ENCODE data around the gene PIK3R2. TPM values are rescaled to one million over a fixed set of nuclear protein-coding genes. Genes with fewer than 3 reads are reported as not detected.

PIK3R2 gene
- total RNA-seq, 1 donor from 2014 or later = 21.6 TPM

DNA sequence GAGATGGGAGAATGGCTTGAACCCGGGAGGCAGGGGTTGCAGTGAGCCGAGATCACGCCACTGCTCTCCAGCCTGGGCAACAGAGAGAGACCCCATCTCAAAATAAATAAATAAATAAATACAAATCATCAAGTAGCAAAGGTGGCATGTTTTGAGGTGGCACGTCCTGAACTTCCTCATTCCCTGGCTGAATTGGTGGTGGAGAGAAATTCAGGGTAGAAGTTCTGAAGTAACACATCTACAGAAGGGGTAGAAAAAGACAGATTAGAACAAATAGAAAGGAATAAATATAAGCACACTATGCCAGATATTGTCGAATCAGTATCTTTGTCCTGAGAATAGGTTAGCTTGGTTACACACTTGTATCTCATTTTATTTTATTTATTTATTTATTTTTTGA, 27.0 kb downstream of the PIK3R2 start:
- TF ChIP-seq, protein P1, sequence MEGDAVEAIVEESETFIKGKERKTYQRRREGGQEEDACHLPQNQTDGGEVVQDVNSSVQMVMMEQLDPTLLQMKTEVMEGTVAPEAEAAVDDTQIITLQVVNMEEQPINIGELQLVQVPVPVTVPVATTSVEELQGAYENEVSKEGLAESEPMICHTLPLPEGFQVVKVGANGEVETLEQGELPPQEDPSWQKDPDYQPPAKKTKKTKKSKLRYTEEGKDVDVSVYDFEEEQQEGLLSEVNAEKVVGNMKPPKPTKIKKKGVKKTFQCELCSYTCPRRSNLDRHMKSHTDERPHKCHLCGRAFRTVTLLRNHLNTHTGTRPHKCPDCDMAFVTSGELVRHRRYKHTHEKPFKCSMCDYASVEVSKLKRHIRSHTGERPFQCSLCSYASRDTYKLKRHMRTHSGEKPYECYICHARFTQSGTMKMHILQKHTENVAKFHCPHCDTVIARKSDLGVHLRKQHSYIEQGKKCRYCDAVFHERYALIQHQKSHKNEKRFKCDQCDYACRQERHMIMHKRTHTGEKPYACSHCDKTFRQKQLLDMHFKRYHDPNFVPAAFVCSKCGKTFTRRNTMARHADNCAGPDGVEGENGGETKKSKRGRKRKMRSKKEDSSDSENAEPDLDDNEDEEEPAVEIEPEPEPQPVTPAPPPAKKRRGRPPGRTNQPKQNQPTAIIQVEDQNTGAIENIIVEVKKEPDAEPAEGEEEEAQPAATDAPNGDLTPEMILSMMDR (IDR thresholded peaks at IDR 0.05) = no peak
- no peak overlapping the region for H3K4me3 ChIP-seq
- H3K36me3 ChIP-seq = peaks cover 27% of the 10 kb centered on the region
- no peak for DNase-seq
- H3K9me3 ChIP-seq = no peaks in the 10 kb centered on the region
- no peak for ATAC-seq
- H3K4me1 ChIP-seq = no peaks in the 10 kb centered on the region
- H3K27ac ChIP-seq = no peak overlapping the region
- no peaks in the 10 kb centered on the region for H3K27me3 ChIP-seq (ENCODE audit: low read depth)
- intact Hi-C loops (cut with DNase I) = no loop called here

DNA sequence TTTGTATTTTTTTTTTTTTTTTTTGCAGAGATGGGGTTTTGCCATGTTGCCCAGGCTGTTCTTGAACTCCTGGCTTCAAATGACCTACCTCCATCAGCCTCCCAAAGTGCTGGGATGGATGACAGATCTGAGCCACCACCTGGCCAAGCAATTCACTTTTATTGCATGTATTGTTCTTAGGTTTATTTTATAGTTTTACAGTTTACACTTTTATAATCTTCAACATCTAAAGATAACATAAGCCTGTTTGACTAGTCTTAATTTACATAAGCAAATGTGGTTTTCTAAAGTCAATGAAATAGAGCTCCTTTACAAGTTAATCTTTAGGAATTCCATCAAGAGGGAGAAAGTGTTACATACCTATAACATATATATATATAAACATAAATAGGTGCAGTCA, 30.6 kb downstream of the PIK3R2 start:
- DNase-seq = no peak
- intact Hi-C loops (cut with DNase I) = no loop called here

DNA sequence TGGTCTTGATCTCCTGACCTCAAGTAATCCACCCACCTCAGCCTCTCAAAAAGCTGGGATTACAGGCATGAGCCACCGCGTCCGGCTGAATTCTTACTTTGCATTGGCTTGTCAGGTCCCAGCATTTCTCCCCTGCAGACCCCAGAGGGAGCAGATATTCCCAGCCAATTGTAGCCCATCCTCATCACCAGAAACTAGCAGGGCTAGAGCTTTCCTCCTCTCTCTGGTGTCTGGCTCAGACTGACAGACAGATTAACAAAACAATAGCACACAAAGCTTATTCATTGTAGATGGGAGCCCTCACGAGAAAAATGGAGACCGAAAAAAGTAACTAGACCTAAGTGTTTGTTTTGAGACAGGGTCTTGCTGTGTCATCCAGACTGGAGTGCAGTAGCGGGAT, 32.6 kb downstream of the PIK3R2 start:
- TF ChIP-seq, protein P1 (IDR thresholded peaks at IDR 0.05) = no peak
- no peaks in the 10 kb centered on the region for H3K9me3 ChIP-seq
- H3K4me1 ChIP-seq = no peaks in the 10 kb centered on the region
- no peak overlapping the region for H3K27ac ChIP-seq
- H3K36me3 ChIP-seq = no peaks in the 10 kb centered on the region
- intact Hi-C loops (cut with DNase I) = no loop called here
- H3K4me3 ChIP-seq = no peak overlapping the region
- ATAC-seq (no peak), DNase-seq (no peak)
- H3K27me3 ChIP-seq (ENCODE audit: low read depth) = no peaks in the 10 kb centered on the region

More for the DNA sequence above, 30.6 kb downstream of the PIK3R2 start:
- ATAC-seq = no peak
- Histone ChIP-seq H3K4me1 (no peaks in the 10 kb centered on the region), H3K9me3 (no peaks in the 10 kb centered on the region), H3K27me3 (ENCODE audit: low read depth) (no peaks in the 10 kb centered on the region), H3K36me3 (no peaks in the 10 kb centered on the region), H3K4me3 (no peak overlapping the region), H3K27ac (no peak overlapping the region)
- TF ChIP-seq, protein P1 (IDR thresholded peaks at IDR 0.05) = no peak

DNA sequence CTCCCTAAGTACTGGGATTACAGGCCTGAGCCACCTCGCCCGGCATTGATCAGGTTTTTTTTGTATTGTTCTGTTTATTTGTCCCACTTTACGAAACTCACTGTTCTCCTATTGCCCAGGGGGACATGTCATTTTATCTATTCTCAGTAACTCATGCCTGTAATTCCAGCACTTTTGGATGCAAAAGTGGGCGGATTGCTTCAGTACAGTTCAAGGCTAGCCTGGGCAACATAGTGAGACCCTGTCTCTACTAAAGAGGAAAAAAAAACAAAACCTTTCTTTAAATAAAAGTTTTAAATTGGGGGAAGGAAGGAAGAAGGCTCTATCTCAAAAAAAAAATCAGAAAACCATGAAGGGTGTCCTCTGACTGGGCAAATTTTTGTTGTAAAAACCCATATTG, 37.3 kb downstream of the PIK3R2 start:
- Histone ChIP-seq H3K9me3 (no peaks in the 10 kb centered on the region), H3K27me3 (ENCODE audit: low read depth) (no peaks in the 10 kb centered on the region), H3K4me3 (no peak overlapping the region), H3K27ac (no peak overlapping the region), H3K4me1 (peaks cover 17% of the 10 kb centered on the region), H3K36me3 (no peaks in the 10 kb centered on the region)
- no peak for ATAC-seq
- intact Hi-C loops (cut with DNase I) = no loop called here
- TF ChIP-seq, protein P1 (IDR thresholded peaks at IDR 0.05) = no peak
- DNase-seq = no peak

DNA sequence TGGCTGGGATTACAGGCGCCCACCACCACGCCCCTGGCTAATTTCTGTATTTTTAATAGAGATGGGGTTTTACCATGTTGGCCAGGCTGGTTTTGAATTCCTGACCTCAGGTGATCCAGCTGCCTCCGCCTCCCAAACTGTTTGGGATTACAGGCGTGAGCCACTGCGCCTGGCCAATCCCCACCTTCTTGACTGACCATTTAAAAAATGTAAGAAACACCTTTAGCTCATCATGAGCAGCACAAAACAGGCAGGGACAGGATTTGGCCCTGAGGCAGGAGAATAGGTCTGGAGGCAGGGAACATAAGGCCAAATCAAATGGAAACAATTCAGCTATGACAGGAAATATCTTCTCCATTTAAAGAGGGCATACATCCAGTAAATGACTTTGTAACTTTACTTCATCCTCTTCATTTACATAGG, 38.7 kb downstream of the PIK3R2 start:
- Histone ChIP-seq H3K36me3 (peaks cover 11% of the 10 kb centered on the region), H3K27me3 (ENCODE audit: low read depth) (no peaks in the 10 kb centered on the region), H3K4me1 (peaks cover 17% of the 10 kb centered on the region), H3K9me3 (no peaks in the 10 kb centered on the region), H3K27ac (peak overlapping the region; percentile 95), H3K4me3 (peak overlapping the region; percentile 62)
- intact Hi-C loops (cut with DNase I) = no loop called here
- ATAC-seq = no peak
- DNase-seq = no peak
- TF ChIP-seq, protein P1 (IDR thresholded peaks at IDR 0.05) = no peak
